Motor neuron (in vitro differentiated cells): ENCODE data around the gene MAB21L1. TPM values are rescaled to one million over a fixed set of nuclear protein-coding genes. Genes with fewer than 3 reads are reported as not detected.

Experiments
- ATAC-seq, 8 experiments: fragments of 200-7000 bp; cut with Tn5 transposase; replicated peaks in 6 of 8; 2 replicates each; pipeline ENCODE4 v1.8.0; 2021; ENCODE audit warnings: mild to moderate bottlenecking in 8 of 8, moderate library complexity in 8 of 8
- H3K27ac ChIP-seq, 2 donors: fragments of 250-450 bp; sonication (Bioruptor Pico); 2 replicates each; pipeline ENCODE4 v1.9.0; 2021; ENCODE audit warnings: antibody characterized with exemption in 2 of 2, mild to moderate bottlenecking in 2 of 2, moderate library complexity in 1 of 2
- H3K4me1 ChIP-seq, 2 donors: fragments of 250-450 bp; sonication (Bioruptor Pico); replicated peaks in 1 of 2; 2 replicates each; pipeline ENCODE4 v1.6.1; 2021; ENCODE audit warnings: antibody characterized with exemption in 2 of 2, mild to moderate bottlenecking in 2 of 2, moderate library complexity in 1 of 2
- H3K4me3 ChIP-seq, 5 donors: fragments of 250-450 bp; sonication (Bioruptor Pico); 2 replicates each; pipeline ENCODE4 v1.9.0; 2021; ENCODE audit warnings: antibody characterized with exemption in 5 of 5, mild to moderate bottlenecking in 5 of 5, moderate library complexity in 4 of 5
- WGBS, 10 experiments: fragments of 450-650 bp; shearing (Covaris generic); methylation state at CpG; one replicate each; pipeline ENCODE4 v1.0.0; 2022; 5-methylcytosine and 5-hydroxymethylcytosine counted together
- in situ Hi-C, 9 experiments: fragments of 400-800 bp; cut with MboI; loops; one replicate each; pipeline ENCODE4 v1.15.0; 2021; ENCODE audit warnings: low sequenced_read_pairs in 9 of 9, low pct_unique_long_range_greater_than_20kb in 2 of 9; ENCODE audit not compliant: unreplicated experiment in 9 of 9
- total RNA-seq, 8 experiments: library from RNA; unstranded; fragments of 300-600 nt; gene quantifications; 2 replicates each; pipeline versions ENCODE4 v1.2.3 to v1.2.4, GENCODE V29; 2022

The MAB21L1 gene
- 1 to 10 TPM in 2 of 8 experiments, under 1 TPM in 6; 0.31 to 1.5 (median 0.86) TPM for total RNA-seq

- in situ Hi-C loops = loop anchor here in 1 of 9 experiments (25.0 kb wide), 1 partner anchor 264 kb away; no protein-coding TSS in a partner anchor
- H3K27ac ChIP-seq = no peak within 1 kb of the TSS
- peak within 1 kb of the TSS in 2 of 5 donors; percentile 5 to 17 for H3K4me3 ChIP-seq
- ATAC-seq = peak in 7 of 8 experiments; percentile 13 to 69 (median 50)
- 0 to 84% (median 14%) methylated on average over 1 to 26 of the region's 35 CpGs; no CpG with 5 or more reads in 1 of the 10 experiments for WGBS, 10 experiments
- peaks cover 5 to 6% of the 10 kb centered on the region in 2 donors for H3K4me1 ChIP-seq
Observed at GRCh38 chr13:35475960-35476943, at the start of gene MAB21L1. MAB21L1 (minus strand) TSS chr13:35476689; CDS start chr13:35476138, 551 bp downstream.

- H3K27ac ChIP-seq = no peak overlapping the region
- no peak overlapping the region for H3K4me3 ChIP-seq
- WGBS, 10 experiments = 0 to 97% (median 88%) methylated on average over 1 to 3 of the region's 3 CpGs; no CpG with 5 or more reads in 1 of the 10 experiments
- in situ Hi-C loops = no loop called here
- peaks cover 0 to 9% of the 10 kb centered on the region in 2 donors for H3K4me1 ChIP-seq
- no peak for ATAC-seq
Observed at GRCh38 chr13:35524171-35524570, 47.7 kb upstream of the MAB21L1 start.

GRCh38 chr13:35518337-35518946 is 42.0 kb upstream of the MAB21L1 start:
- WGBS, 10 experiments = 0 to 100% (median 91%) methylated on average over 1 to 5 of the region's 5 CpGs
- in situ Hi-C loops = no loop called here
- Histone ChIP-seq H3K27ac (no peak overlapping the region), H3K4me3 (no peak overlapping the region), H3K4me1 (peaks cover 7 to 10% of the 10 kb centered on the region in 2 donors)
- ATAC-seq = no peak

GRCh38 chr13:35514801-35515502 is 38.5 kb upstream of the MAB21L1 start:
- WGBS, 10 experiments = 0 to 62% (median 30%) methylated on average over 1 to 6 of the region's 6 CpGs; no CpG with 5 or more reads in 1 of the 10 experiments
- Histone ChIP-seq H3K4me3 (no peak overlapping the region), H3K4me1 (peaks cover 7 to 10% of the 10 kb centered on the region in 2 donors), H3K27ac (no peak overlapping the region)
- ATAC-seq = peak in 5 of 8 experiments; percentile 23 to 73 (median 33)
- in situ Hi-C loops = no loop called here

- in situ Hi-C loops = no loop called here
- 69 to 97% (median 90%) methylated on average over 3 to 7 of the region's 7 CpGs; no CpG with 5 or more reads in 1 of the 10 experiments for WGBS, 10 experiments
- ATAC-seq = no peak
- H3K4me3 ChIP-seq = no peak overlapping the region
- H3K27ac ChIP-seq = no peak overlapping the region
- H3K4me1 ChIP-seq = peaks cover 7 to 10% of the 10 kb centered on the region in 2 donors
Observed at GRCh38 chr13:35514061-35514477, 37.6 kb upstream of the MAB21L1 start.

- ATAC-seq = peak in 1 of 8 experiments; percentile 48
- WGBS, 10 experiments = 0 to 100% (median 81%) methylated on average over 1 to 5 of the region's 5 CpGs
- no peak overlapping the region for H3K27ac ChIP-seq
- in situ Hi-C loops = no loop called here
- H3K4me1 ChIP-seq = peaks cover 7 to 10% of the 10 kb centered on the region in 2 donors
- H3K4me3 ChIP-seq = no peak overlapping the region
Observed at GRCh38 chr13:35512271-35512920, 35.9 kb upstream of the MAB21L1 start.

- Histone ChIP-seq H3K4me1 (peaks cover 17 to 20% of the 10 kb centered on the region in 2 donors), H3K4me3 (no peak overlapping the region), H3K27ac (no peak overlapping the region)
- in situ Hi-C loops = no loop called here
- ATAC-seq = no peak
- WGBS, 10 experiments = 0 to 95% (median 62%) methylated on average over 1 to 3 of the region's 3 CpGs; no CpG with 5 or more reads in 1 of the 10 experiments
Observed at GRCh38 chr13:35502456-35502855, 26.0 kb upstream of the MAB21L1 start.

GRCh38 chr13:35501661-35502235 is 25.3 kb upstream of the MAB21L1 start:
- in situ Hi-C loops = no loop called here
- Histone ChIP-seq H3K4me3 (no peak overlapping the region), H3K4me1 (peaks cover 17 to 20% of the 10 kb centered on the region in 2 donors), H3K27ac (no peak overlapping the region)
- 8 to 85% (median 51%) methylated on average over 1 to 6 of the region's 6 CpGs; no CpG with 5 or more reads in 1 of the 10 experiments for WGBS, 10 experiments
- no peak for ATAC-seq

GRCh38 chr13:35500144-35500543 is 23.7 kb upstream of the MAB21L1 start:
- Histone ChIP-seq H3K27ac (no peak overlapping the region), H3K4me1 (peaks cover 17 to 20% of the 10 kb centered on the region in 2 donors), H3K4me3 (no peak overlapping the region)
- peak in 5 of 8 experiments; percentile 32 to 58 (median 45) for ATAC-seq
- in situ Hi-C loops = no loop called here
- WGBS, 10 experiments = 0 to 100% (median 59%) methylated on average over 1 to 2 of the region's 2 CpGs; no CpG with 5 or more reads in 4 of the 10 experiments

GRCh38 chr13:35499676-35500075 is 23.2 kb upstream of the MAB21L1 start:
- no peak overlapping the region for H3K4me3 ChIP-seq
- in situ Hi-C loops = loop anchor here in 1 of 9 experiments (25.0 kb wide), 1 partner anchor 287 kb away; no protein-coding TSS in a partner anchor
- WGBS, 10 experiments = 8 to 87% (median 54%) methylated on average over 1 to 4 of the region's 4 CpGs
- ATAC-seq = peak in 5 of 8 experiments; percentile 82 to 87 (median 85)
- no peak overlapping the region for H3K27ac ChIP-seq
- peaks cover 17 to 20% of the 10 kb centered on the region in 2 donors for H3K4me1 ChIP-seq

- peak in 2 of 8 experiments; percentile 6 to 45 for ATAC-seq
- WGBS, 10 experiments = 29 to 83% (median 65%) methylated on average over 1 to 2 of the region's 2 CpGs; no CpG with 5 or more reads in 4 of the 10 experiments
- Histone ChIP-seq H3K4me1 (peaks cover 17 to 20% of the 10 kb centered on the region in 2 donors), H3K4me3 (no peak overlapping the region), H3K27ac (no peak overlapping the region)
- in situ Hi-C loops = loop anchor here in 1 of 9 experiments (25.0 kb wide), 1 partner anchor 287 kb away; no protein-coding TSS in a partner anchor
Observed at GRCh38 chr13:35499196-35499662, 22.7 kb upstream of the MAB21L1 start.
